Measurements from ENCODE around the gene IER3. TPM values are rescaled to one million over a fixed set of nuclear protein-coding genes. Genes with fewer than 3 reads are reported as not detected.
"Not testable (repeated sequence)": the region's sequence is repeated elsewhere in the genome, so short reads cannot be mapped to it uniquely, and the experiment has no call there.

Gene IER3
- total RNA-seq, 1 donor from 2014 or later: 55.5 TPM

GRCh38 chr6:30769088-30769852 is 24.9 kb upstream of the IER3 start:
- DNase-seq (ENCODE audit: low read depth): peak; percentile 88

- no peak for DNase-seq (ENCODE audit: low read depth)
Observed at GRCh38 chr6:30768634-30769087, 24.3 kb upstream of the IER3 start.

- DNase-seq (ENCODE audit: low read depth): no peak
Observed at GRCh38 chr6:30767944-30768301, 23.6 kb upstream of the IER3 start.

GRCh38 chr6:30767158-30767943 is 23.0 kb upstream of the IER3 start:
- DNase-seq (ENCODE audit: low read depth): no peak

GRCh38 chr6:30766461-30767157 is 22.3 kb upstream of the IER3 start:
- DNase-seq (ENCODE audit: low read depth): no peak

- DNase-seq (ENCODE audit: low read depth): not testable (repeated sequence)
Observed at GRCh38 chr6:30765495-30765894, 21.1 kb upstream of the IER3 start.

GRCh38 chr6:30764490-30765043 is 20.2 kb upstream of the IER3 start:
- not testable (repeated sequence) for DNase-seq (ENCODE audit: low read depth)

- DNase-seq (ENCODE audit: low read depth): no peak
Observed at GRCh38 chr6:30763618-30764489, 19.5 kb upstream of the IER3 start.

GRCh38 chr6:30763155-30763617 is 18.8 kb upstream of the IER3 start:
- DNase-seq (ENCODE audit: low read depth): no peak

GRCh38 chr6:30761791-30762429 is 17.6 kb upstream of the IER3 start:
- DNase-seq (ENCODE audit: low read depth): no peak

- no peak for DNase-seq (ENCODE audit: low read depth)
Observed at GRCh38 chr6:30760549-30760948, 16.2 kb upstream of the IER3 start.

GRCh38 chr6:30759575-30760239 is 15.4 kb upstream of the IER3 start:
- DNase-seq (ENCODE audit: low read depth): peak; percentile 92

- no peak for DNase-seq (ENCODE audit: low read depth)
Observed at GRCh38 chr6:30757261-30757904, 13.0 kb upstream of the IER3 start.

- not testable (repeated sequence) for DNase-seq (ENCODE audit: low read depth)
Observed at GRCh38 chr6:30756405-30757003, 12.2 kb upstream of the IER3 start.

- no peak for DNase-seq (ENCODE audit: low read depth)
Observed at GRCh38 chr6:30754631-30755030, 10.3 kb upstream of the IER3 start.

- DNase-seq (ENCODE audit: low read depth): peak; percentile 100
Observed at GRCh38 chr6:30752157-30752927, 8.0 kb upstream of the IER3 start.

GRCh38 chr6:30750379-30750668 is 6.0 kb upstream of the IER3 start:
- DNase-seq (ENCODE audit: low read depth): no peak
